ENCODE data around the gene LPCAT2.

LPCAT2 gene

GRCh38 chr16:55508941-55509931 is at the start of gene LPCAT2:
Gene LPCAT2, plus strand, starts transcription at chr16:55509072. Its CDS starts 110 bp downstream, at chr16:55509182.
- DNase-seq, result no peak

- DNase-seq, result no peak
Observed at GRCh38 chr16:55462241-55462640, 46.6 kb upstream of the LPCAT2 start.

GRCh38 chr16:55464375-55464774 is 44.5 kb upstream of the LPCAT2 start:
- DNase-seq, result no peak

GRCh38 chr16:55465077-55465896 is 43.6 kb upstream of the LPCAT2 start:
- peak; percentile 65 for DNase-seq

- DNase-seq, result no peak
Observed at GRCh38 chr16:55466209-55466608, 42.7 kb upstream of the LPCAT2 start.

GRCh38 chr16:55467898-55468297 is 41.0 kb upstream of the LPCAT2 start:
- no peak for DNase-seq

GRCh38 chr16:55468352-55468990 is 40.4 kb upstream of the LPCAT2 start:
- no peak for DNase-seq

- no peak for DNase-seq
Observed at GRCh38 chr16:55469821-55470532, 38.9 kb upstream of the LPCAT2 start.

- no peak for DNase-seq
Observed at GRCh38 chr16:55470533-55471371, 38.1 kb upstream of the LPCAT2 start.

GRCh38 chr16:55471448-55472097 is 37.3 kb upstream of the LPCAT2 start:
- no peak for DNase-seq

- no peak for DNase-seq
Observed at GRCh38 chr16:55473587-55473986, 35.3 kb upstream of the LPCAT2 start.

GRCh38 chr16:55474821-55475220 is 34.1 kb upstream of the LPCAT2 start:
- no peak for DNase-seq

- DNase-seq, result no peak
Observed at GRCh38 chr16:55475919-55476318, 33.0 kb upstream of the LPCAT2 start.

- no peak for DNase-seq
Observed at GRCh38 chr16:55476625-55477533, 32.0 kb upstream of the LPCAT2 start.

GRCh38 chr16:55477736-55478135 is 31.1 kb upstream of the LPCAT2 start:
- no peak for DNase-seq

GRCh38 chr16:55478827-55479429 is 29.9 kb upstream of the LPCAT2 start, which contains the start of gene MMP2:
Gene MMP2, plus strand, starts transcription at chr16:55479198. Its CDS starts 282 bp downstream, at chr16:55479480.
- peak; percentile 15 for DNase-seq

GRCh38 chr16:55479430-55480140 is 29.3 kb upstream of the LPCAT2 start:
- no peak for DNase-seq

GRCh38 chr16:55480228-55480655 is 28.6 kb upstream of the LPCAT2 start:
- no peak for DNase-seq

GRCh38 chr16:55481023-55481422 is 27.8 kb upstream of the LPCAT2 start:
- DNase-seq, result no peak
